Ovary (tissue), 9 donors: ENCODE measurements around the gene CTNNA3. TPM values are rescaled to one million over a fixed set of nuclear protein-coding genes. Genes with fewer than 3 reads are reported as not detected.

ENCODE experiments used
- DNase-seq, 5 donors: peaks; one replicate each; pipeline ENCODE4 v3.0.0-alpha.2; 2019 to 2020
- H3K27ac ChIP-seq, 2 donors: fragments of 200-600 bp; one replicate each; pipeline versions ENCODE4 v1.5.1 to v1.8.0; 2019 to 2022
- H3K27me3 ChIP-seq: fragments of 200-600 bp; one replicate; pipeline ENCODE4 v1.8.0; 2022
- H3K36me3 ChIP-seq: fragments of 200-600 bp; sonication (generic); one replicate; pipeline ENCODE4 v1.5.1; 2019
- H3K4me1 ChIP-seq: one replicate; pipeline ENCODE4 v1.8.1; 2013; ENCODE audit warnings: mild to moderate bottlenecking, moderate library complexity; ENCODE audit not compliant: insufficient read depth
- H3K4me3 ChIP-seq: fragments of 200-600 bp; sonication (generic); one replicate; pipeline ENCODE4 v1.5.1; 2017
- H3K9me3 ChIP-seq, 2 donors: fragments of 200-600 bp in 1 of 2; sonication (generic) in 1 of 2; one replicate each; pipeline versions ENCODE4 v1.5.1 to v1.8.1; 2013 to 2019; ENCODE audit warnings: mild to moderate bottlenecking in 1 of 2, moderate library complexity in 1 of 2
- CTCF ChIP-seq, 3 donors: fragments of 450-650 bp in 2 of 3; fragments of 200-600 bp in 1 of 3; IDR thresholded peaks; one replicate each; pipeline versions ENCODE4 v1.5.1 to v1.8.0; 2016 to 2022; ENCODE audit warnings: antibody characterized with exemption in 3 of 3, mild to moderate bottlenecking in 1 of 3
- EP300 ChIP-seq: sonication (generic); formaldehyde crosslinking; IDR thresholded peaks from one replicate; pipeline ENCODE4 v1.6.1; 2017; ENCODE audit warnings: antibody characterized with exemption
- POLR2A ChIP-seq: fragments of 450-650 bp; IDR thresholded peaks from one replicate; pipeline ENCODE4 v1.6.1; 2017; ENCODE audit warnings: antibody characterized with exemption, mild to moderate bottlenecking, moderate library complexity
- WGBS, 3 donors: extraction: QIAGEN DNeasy Blood & Tissue Kit in 1 of 3; methylation state at CpG; one replicate each; pipeline versions ENCODE4 v1.1.5 to v1.1.7; 2013 to 2017; 5-methylcytosine and 5-hydroxymethylcytosine counted together
- intact Hi-C, 4 donors: fragments of 100-400 bp; cut with DNase I; formaldehyde crosslinking; loops; one replicate each; pipeline versions ENCODE4 v1.11.0 to v1.15.1; 2022 to 2023
- polyA plus RNA-seq, 2 donors: library from polyadenylated mRNA; stranded (reverse); fragments of 200-250 nt in 1 of 2; fragments of 350-450 nt in 1 of 2; fragmentation: Illumina TruSeq in 1 of 2; extraction: RNeasy Lipid Tissue Mini Kit (QIAGEN cat#74804) in 1 of 2; gene quantifications; one replicate each; pipeline ENCODE4 v1.2.3, GENCODE V29; 2013 to 2014
- total RNA-seq, 7 donors: library from RNA; depleted of rRNA in 2 of 7; stranded (reverse); fragments of >200 nt in 2 of 7; fragmentation: NEBNext Ultra II Directional in 3 of 7; extraction: Animal tissue kit (Norgen Biotek cat#: 25700) in 3 of 7; gene quantifications; one replicate each; pipeline versions ENCODE4 v1.1.0 to v1.2.4, GENCODE V29; 2016 to 2023
- donor health status: DM: no; HTN: no; CAD: no; lungs with moderate emphysema.
- donor health status: DM: no; HTN: no; CAD: no.
- donor health status: Bipolar disorder and iron deficiency.
- donor health status: DM: yes; HTN: yes; CAD: no.
- donor health status: DM: no; HTN: no; CAD: no.
- donor health status: DM: yes; HTN: yes; CAD: no.

CTNNA3 gene
- total and polyA plus RNA-seq, 9 donors, result 1.9 to 9.7 (median 4.0) TPM

- Histone ChIP-seq H3K27me3 (no peaks in the 10 kb centered on the region), H3K4me1 (no peaks in the 10 kb centered on the region), H3K27ac (no peak overlapping the region), H3K36me3 (no peaks in the 10 kb centered on the region), H3K4me3 (no peak overlapping the region), H3K9me3 (no peaks in the 10 kb centered on the region)
- 63 to 70% (median 64%) methylated on average over 2 of the region's 2 CpGs for WGBS, 3 donors
- TF ChIP-seq EP300 (no peak), POLR2A (no peak), CTCF (IDR thresholded peaks at IDR 0.05) (no peak)
- intact Hi-C loops, result no loop called here
- DNase-seq, result no peak
These were observed 896.5 kb downstream of the CTNNA3 start for GRCh38 chr10:66799474-66799873.

- 71 to 73% (median 72%) methylated on average over 2 of the region's 2 CpGs for WGBS, 3 donors
- no peak overlapping the region for H3K27ac ChIP-seq
- DNase-seq, result no peak
- H3K27me3 ChIP-seq, result no peaks in the 10 kb centered on the region
- TF ChIP-seq EP300, result no peak
- TF ChIP-seq POLR2A, result no peak
- TF ChIP-seq CTCF (IDR thresholded peaks at IDR 0.05), result no peak
- intact Hi-C loops, result no loop called here
- H3K36me3 ChIP-seq, result no peaks in the 10 kb centered on the region
- no peaks in the 10 kb centered on the region for H3K4me1 ChIP-seq
- no peak overlapping the region for H3K4me3 ChIP-seq
- no peaks in the 10 kb centered on the region for H3K9me3 ChIP-seq
These were observed 900.1 kb downstream of the CTNNA3 start for GRCh38 chr10:66795866-66796265.

GRCh38 chr10:66792441-66792840, 903.6 kb downstream of the CTNNA3 start:
- H3K36me3 ChIP-seq, result no peaks in the 10 kb centered on the region
- H3K9me3 ChIP-seq, result no peaks in the 10 kb centered on the region
- no peak for DNase-seq
- H3K27me3 ChIP-seq, result no peaks in the 10 kb centered on the region
- no peaks in the 10 kb centered on the region for H3K4me1 ChIP-seq
- intact Hi-C loops, result no loop called here
- H3K4me3 ChIP-seq, result no peak overlapping the region
- TF ChIP-seq EP300, result no peak
- TF ChIP-seq CTCF (IDR thresholded peaks at IDR 0.05), result no peak
- TF ChIP-seq POLR2A, result no peak
- H3K27ac ChIP-seq, result no peak overlapping the region

- 18 to 25% (median 22%) methylated on average over 7 of the region's 7 CpGs for WGBS, 3 donors
- no peak for DNase-seq
- no peak overlapping the region for H3K4me3 ChIP-seq
- no peak overlapping the region for H3K27ac ChIP-seq
- no peaks in the 10 kb centered on the region for H3K4me1 ChIP-seq
- H3K36me3 ChIP-seq, result no peaks in the 10 kb centered on the region
- intact Hi-C loops, result no loop called here
- no peaks in the 10 kb centered on the region for H3K9me3 ChIP-seq
- TF ChIP-seq POLR2A (no peak), EP300 (no peak), CTCF (IDR thresholded peaks at IDR 0.05) (no peak)
- H3K27me3 ChIP-seq, result no peaks in the 10 kb centered on the region
These were observed 907.6 kb downstream of the CTNNA3 start for GRCh38 chr10:66788178-66788987.
